Measurements from ENCODE around the gene CLK2.
"Not testable (repeated sequence)": the region's sequence is repeated elsewhere in the genome, so short reads cannot be mapped to it uniquely, and the experiment has no call there.

CLK2 gene

GRCh38 chr1:155236451-155236850 is 36.9 kb downstream of the CLK2 start:
- H3K27ac Mint-ChIP-seq: no peak overlapping the region
- DNase-seq: no peak
- ATAC-seq (replicated peaks): no peak

DNA sequence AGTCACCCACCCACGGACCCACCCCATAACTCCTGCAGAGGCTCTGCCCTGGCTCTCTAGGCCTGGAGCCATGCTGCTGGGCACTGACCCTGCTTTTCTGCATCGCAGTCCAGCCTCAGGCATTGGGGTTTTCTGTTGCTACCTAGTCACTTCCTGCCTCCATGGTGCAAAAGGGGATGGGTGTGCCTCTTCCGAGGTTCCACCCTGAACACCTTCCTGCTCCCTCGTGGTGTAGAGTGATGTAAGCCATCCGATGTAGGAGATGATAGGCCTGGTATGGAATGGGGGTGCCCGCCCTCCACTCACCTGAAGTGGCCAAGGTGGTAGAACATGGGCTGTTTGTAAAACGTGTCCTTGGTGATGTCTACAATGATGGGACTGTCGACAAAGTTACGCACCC is 37.9 kb downstream of the CLK2 start:
- not testable (repeated sequence) for DNase-seq, H3K9me3 Mint-ChIP-seq, H3K27me3 Mint-ChIP-seq, H3K4me3 Mint-ChIP-seq
- peaks cover 24% of the 10 kb centered on the region for H3K36me3 Mint-ChIP-seq (ENCODE audit: insufficient read depth)
- peaks cover 4 to 12% of the 10 kb centered on the region in 2 donors for H3K4me1 Mint-ChIP-seq (ENCODE audit: low read depth in 2 of 2)
- peak; percentile 51 for ATAC-seq (replicated peaks)
- peak overlapping the region in 1 of 2 donors; percentile 12 for H3K27ac Mint-ChIP-seq

More at GRCh38 chr1:155236451-155236850, 36.9 kb downstream of the CLK2 start:
- Mint-ChIP-seq H3K36me3 (ENCODE audit: insufficient read depth) (peaks cover 24% of the 10 kb centered on the region), H3K4me1 (ENCODE audit: low read depth in 2 of 2) (peaks cover 14 to 22% of the 10 kb centered on the region in 2 donors), H3K27me3 (no peaks in the 10 kb centered on the region), H3K4me3 (no peak overlapping the region), H3K9me3 (no peaks in the 10 kb centered on the region)

- not testable (repeated sequence) for H3K4me3 Mint-ChIP-seq; H3K9me3 Mint-ChIP-seq; H3K4me1 Mint-ChIP-seq (ENCODE audit: low read depth in 2 of 2); DNase-seq; H3K27me3 Mint-ChIP-seq; H3K27ac Mint-ChIP-seq; ATAC-seq (replicated peaks)
- peaks cover 17% of the 10 kb centered on the region for H3K36me3 Mint-ChIP-seq (ENCODE audit: insufficient read depth)
Measured at GRCh38 chr1:155233502-155233901, 39.8 kb downstream of the CLK2 start.

- not testable (repeated sequence) for H3K9me3 Mint-ChIP-seq; H3K27ac Mint-ChIP-seq; ATAC-seq (replicated peaks); H3K4me3 Mint-ChIP-seq; DNase-seq; H3K27me3 Mint-ChIP-seq
- Mint-ChIP-seq H3K4me1 (ENCODE audit: low read depth in 2 of 2) (peaks cover 4 to 12% of the 10 kb centered on the region in 2 donors), H3K36me3 (ENCODE audit: insufficient read depth) (peaks cover 15% of the 10 kb centered on the region)
Measured at GRCh38 chr1:155232001-155232978, 41.0 kb downstream of the CLK2 start.

DNA sequence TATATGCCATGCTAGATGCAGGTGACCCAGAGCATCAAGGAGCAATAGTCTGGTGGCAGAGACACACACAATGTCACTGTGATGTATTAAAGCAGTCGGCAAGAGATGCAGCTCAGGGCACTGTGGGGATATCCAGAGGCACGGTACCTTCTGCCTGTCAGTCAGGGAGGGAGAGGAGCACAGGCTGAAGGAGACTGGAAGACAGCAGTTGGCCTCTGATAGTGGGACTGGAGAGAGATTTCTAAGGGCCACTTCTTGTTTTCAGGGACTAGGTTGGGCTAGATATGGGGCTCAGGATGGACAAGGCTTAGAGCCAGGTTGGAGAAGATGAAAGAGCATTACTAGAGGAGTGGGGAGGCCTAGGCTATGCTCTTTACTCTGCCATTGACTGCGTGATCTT is 42.0 kb downstream of the CLK2 start:
- not testable (repeated sequence) for H3K4me3 Mint-ChIP-seq; DNase-seq; ATAC-seq (replicated peaks); H3K9me3 Mint-ChIP-seq; H3K27ac Mint-ChIP-seq; H3K27me3 Mint-ChIP-seq
- Mint-ChIP-seq H3K36me3 (ENCODE audit: insufficient read depth) (peaks cover 21% of the 10 kb centered on the region), H3K4me1 (ENCODE audit: low read depth in 2 of 2) (peaks cover 13 to 20% of the 10 kb centered on the region in 2 donors)

DNA sequence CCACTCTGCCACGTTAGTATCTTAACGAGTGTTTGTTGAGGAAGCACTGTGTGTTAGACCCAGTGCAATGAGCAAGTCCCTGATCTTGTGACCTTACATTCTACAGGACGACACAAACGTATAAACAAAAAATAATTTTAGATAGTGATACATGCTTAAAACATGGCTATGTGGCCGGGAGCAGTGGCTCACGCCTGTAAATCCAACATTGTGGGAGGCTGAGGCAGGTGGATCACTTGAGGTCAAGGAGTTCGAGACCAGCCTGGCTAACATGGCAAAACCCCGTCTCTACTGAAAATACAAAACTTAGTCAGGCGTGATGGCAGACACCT is 45.2 kb downstream of the CLK2 start:
- DNase-seq: no peak
- H3K9me3 Mint-ChIP-seq: no peaks in the 10 kb centered on the region

DNA sequence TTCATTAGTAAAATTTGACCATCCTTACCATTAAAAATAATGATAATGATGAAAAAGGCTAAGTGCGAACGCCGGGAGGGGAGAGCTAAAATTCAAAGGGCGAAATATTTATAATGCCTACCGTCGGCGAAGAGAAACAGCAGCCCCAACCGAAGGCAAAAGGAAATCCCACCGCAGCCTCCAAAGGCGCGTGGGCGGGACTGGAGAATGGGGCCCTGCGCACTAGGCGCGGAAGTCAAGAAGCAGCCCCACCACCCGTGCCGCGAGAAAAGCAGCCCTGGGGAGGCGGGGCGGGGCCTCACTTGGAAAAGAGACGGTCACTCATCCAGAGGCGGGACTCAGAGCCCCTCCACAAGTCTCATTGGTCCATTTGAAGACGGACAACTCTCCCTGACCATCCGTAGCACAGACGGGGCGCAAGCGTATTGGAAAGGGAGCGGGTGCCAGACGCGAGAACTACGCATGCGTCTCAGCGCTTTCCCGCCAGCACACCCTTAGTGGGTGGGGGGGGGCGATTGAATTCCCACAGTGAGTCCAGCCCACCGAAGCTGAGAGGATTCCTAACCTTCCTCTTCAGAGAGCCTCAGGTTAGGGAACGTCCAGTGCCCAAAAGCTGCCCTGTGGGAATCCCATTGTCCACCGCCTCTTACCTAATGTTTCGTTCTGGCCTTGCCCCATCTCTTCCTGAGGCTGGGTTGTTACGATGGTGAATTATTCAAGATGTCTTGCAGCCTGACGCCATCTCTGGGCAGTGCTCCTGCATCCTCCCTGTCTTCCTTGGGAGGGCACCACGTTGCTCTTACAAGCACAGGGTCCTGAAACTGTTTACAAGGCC is 45.8 kb downstream of the CLK2 start:
- DNase-seq: peak; percentile 93 to 98 (median 97)
- ATAC-seq (replicated peaks): peak; percentile 90
- peak overlapping the region; percentile 88 to 92 for H3K4me3 Mint-ChIP-seq
- peaks cover 12 to 15% of the 10 kb centered on the region in 2 donors for H3K4me1 Mint-ChIP-seq (ENCODE audit: low read depth in 2 of 2)
- peaks cover 12% of the 10 kb centered on the region for H3K36me3 Mint-ChIP-seq (ENCODE audit: insufficient read depth)
- peak overlapping the region; percentile 91 to 93 for H3K27ac Mint-ChIP-seq
- no peaks in the 10 kb centered on the region for H3K27me3 Mint-ChIP-seq
- H3K9me3 Mint-ChIP-seq: no peaks in the 10 kb centered on the region

More for the DNA sequence above, 45.2 kb downstream of the CLK2 start:
- ATAC-seq (replicated peaks): no peak
- peak overlapping the region; percentile 88 to 92 for H3K4me3 Mint-ChIP-seq
- H3K27me3 Mint-ChIP-seq: no peaks in the 10 kb centered on the region
- peaks cover 12 to 15% of the 10 kb centered on the region in 2 donors for H3K4me1 Mint-ChIP-seq (ENCODE audit: low read depth in 2 of 2)
- H3K36me3 Mint-ChIP-seq (ENCODE audit: insufficient read depth): peaks cover 12% of the 10 kb centered on the region
- peak overlapping the region; percentile 91 to 93 for H3K27ac Mint-ChIP-seq

DNA sequence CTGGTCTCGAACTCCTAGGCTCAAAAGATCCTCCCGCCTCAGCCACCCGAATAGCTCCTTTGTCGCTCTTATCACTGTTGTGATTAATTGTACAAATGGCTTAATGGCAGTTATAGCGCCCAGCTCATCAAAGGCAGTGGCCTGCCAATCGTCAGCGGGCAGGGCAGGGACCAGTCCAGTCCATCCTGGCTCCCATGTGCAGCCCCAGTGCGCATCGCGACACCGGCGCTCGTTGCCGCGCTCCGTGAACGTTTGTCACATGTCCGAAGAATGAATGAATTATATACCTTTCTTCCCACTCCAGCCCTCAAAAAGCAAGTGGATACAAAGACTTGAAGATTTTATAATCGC is 46.4 kb downstream of the CLK2 start:
- Mint-ChIP-seq H3K36me3 (ENCODE audit: insufficient read depth) (peaks cover 12% of the 10 kb centered on the region), H3K4me3 (peak overlapping the region; percentile 88 to 92), H3K27me3 (no peaks in the 10 kb centered on the region), H3K9me3 (no peaks in the 10 kb centered on the region), H3K27ac (peak overlapping the region; percentile 91 to 93), H3K4me1 (ENCODE audit: low read depth in 2 of 2) (peaks cover 12 to 15% of the 10 kb centered on the region in 2 donors)
- ATAC-seq (replicated peaks): peak; percentile 7
- DNase-seq: no peak

DNA sequence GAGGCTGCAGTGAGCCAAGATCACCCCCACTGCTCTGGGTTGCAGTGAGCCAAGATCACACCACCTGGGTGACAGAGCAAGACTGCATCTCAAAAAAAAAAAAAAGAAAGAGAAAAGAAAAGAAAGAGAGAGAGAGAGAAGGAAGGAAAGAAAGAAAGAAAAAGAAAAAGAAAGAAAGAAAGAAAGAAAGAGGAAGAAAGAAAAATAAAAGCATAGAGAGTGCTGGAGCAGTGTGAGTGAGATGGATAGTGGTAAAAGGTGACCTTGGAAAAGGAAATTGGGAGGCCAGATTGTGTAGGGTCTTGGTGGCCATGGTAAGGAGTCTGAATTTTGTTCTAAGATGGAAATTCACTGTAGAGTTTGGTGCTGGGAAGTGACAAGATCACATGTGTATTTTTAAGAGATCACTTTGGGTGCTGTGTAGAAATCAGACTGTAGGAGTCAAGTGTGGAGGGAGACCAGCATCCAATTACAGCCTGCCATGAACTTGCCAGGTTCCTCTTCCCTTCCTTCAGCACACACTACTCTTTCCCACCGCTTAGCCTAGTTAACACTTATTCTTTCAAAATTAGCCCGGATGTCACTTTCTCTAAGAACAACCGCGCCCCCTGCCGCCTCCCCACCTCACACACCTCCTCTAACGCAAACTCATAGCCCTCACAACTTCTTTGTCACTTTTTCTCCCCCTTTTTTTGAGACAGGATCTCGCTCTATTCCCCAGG is 47.0 kb downstream of the CLK2 start:
- Mint-ChIP-seq H3K27me3 (no peaks in the 10 kb centered on the region), H3K27ac (peak overlapping the region; percentile 91 to 93), H3K4me3 (peak overlapping the region; percentile 88 to 92), H3K4me1 (ENCODE audit: low read depth in 2 of 2) (peaks cover 12 to 15% of the 10 kb centered on the region in 2 donors), H3K36me3 (ENCODE audit: insufficient read depth) (peaks cover 12% of the 10 kb centered on the region), H3K9me3 (no peaks in the 10 kb centered on the region)
- DNase-seq (peak; percentile 73 to 80 (median 76)), ATAC-seq (replicated peaks) (peak; percentile 53)

DNA sequence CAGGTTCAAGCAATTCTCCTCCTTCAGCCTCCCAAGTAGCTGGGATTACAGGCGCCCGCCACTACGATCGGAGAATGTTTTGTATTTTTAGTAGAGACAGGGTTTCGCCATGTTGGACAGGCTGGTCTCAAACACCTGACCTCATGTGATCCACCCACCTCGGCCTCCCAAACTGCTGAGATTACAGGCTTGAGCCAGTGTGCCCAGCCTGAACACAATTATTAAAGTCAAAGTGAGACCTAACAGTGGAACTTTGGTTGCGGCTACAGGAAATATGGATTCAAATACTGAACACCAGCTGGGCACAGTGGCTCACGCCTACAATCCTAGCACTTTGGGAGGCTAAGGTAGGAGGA is 47.9 kb downstream of the CLK2 start:
- peak overlapping the region in 1 of 2 donors; percentile 93 for H3K27ac Mint-ChIP-seq
- H3K4me1 Mint-ChIP-seq (ENCODE audit: low read depth in 2 of 2): peaks cover 12 to 15% of the 10 kb centered on the region in 2 donors
- not testable (repeated sequence) for H3K9me3 Mint-ChIP-seq; ATAC-seq (replicated peaks); H3K4me3 Mint-ChIP-seq; H3K27me3 Mint-ChIP-seq; DNase-seq
- H3K36me3 Mint-ChIP-seq (ENCODE audit: insufficient read depth): peaks cover 12% of the 10 kb centered on the region

DNA sequence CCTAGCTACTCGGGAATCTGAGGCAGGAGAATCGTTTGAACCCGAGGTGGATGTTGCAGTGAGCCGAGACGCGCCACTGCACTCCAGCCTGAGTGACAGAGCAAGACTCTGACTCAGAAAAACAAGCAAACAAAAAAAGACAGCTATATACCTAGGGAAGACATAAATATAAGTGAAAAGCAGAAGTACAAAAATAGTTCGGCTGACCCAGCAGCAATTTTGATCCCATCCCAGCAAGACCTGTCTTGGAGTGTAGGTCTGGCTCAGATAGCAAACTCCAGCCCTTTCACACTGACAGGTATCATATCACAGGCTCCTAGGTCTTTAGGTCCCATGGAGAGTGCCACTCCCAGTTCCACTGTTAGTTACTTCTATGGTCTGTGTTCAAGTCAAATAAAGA is 50.3 kb downstream of the CLK2 start:
- Mint-ChIP-seq H3K27me3 (no peaks in the 10 kb centered on the region), H3K27ac (no peak overlapping the region), H3K4me3 (no peak overlapping the region), H3K36me3 (ENCODE audit: insufficient read depth) (peaks cover 12% of the 10 kb centered on the region), H3K4me1 (ENCODE audit: low read depth in 2 of 2) (peaks cover 27 to 30% of the 10 kb centered on the region in 2 donors), H3K9me3 (no peaks in the 10 kb centered on the region)
- ATAC-seq (replicated peaks): no peak
- no peak for DNase-seq

GRCh38 chr1:155220211-155220965 is 52.9 kb downstream of the CLK2 start:
- H3K27ac Mint-ChIP-seq: peak overlapping the region; percentile 69 to 82
- H3K36me3 Mint-ChIP-seq (ENCODE audit: insufficient read depth); DNase-seq; H3K27me3 Mint-ChIP-seq; H3K4me3 Mint-ChIP-seq; H3K9me3 Mint-ChIP-seq: not testable (repeated sequence)
- ATAC-seq (replicated peaks): peak; percentile 12
- peaks cover 15% of the 10 kb centered on the region in 2 donors for H3K4me1 Mint-ChIP-seq (ENCODE audit: low read depth in 2 of 2)
